IMR-90 (cell line): Measurements from ENCODE around the gene BRINP1. TPM values are rescaled to one million over a fixed set of nuclear protein-coding genes. Genes with fewer than 3 reads are reported as not detected.

ENCODE experiments used
- ATAC-seq: fragments of 200-7000 bp; cut with Tn5 transposase; 2 replicates; pipeline ENCODE4 v1.9.1; 2020; ENCODE audit warnings: low read depth, mild to moderate bottlenecking, moderate library complexity
- BruUV-seq: library from RNA; stranded (reverse); fragments of 400-500 nt; replicated peaks from 2 replicates; lab custom pipeline; 2021; lab: Mats Ljungman, UMichigan
- CTCF ChIA-PET: fragments of 300-600 bp; formaldehyde crosslinking; extraction: SDS; loops from one replicate; lab custom pipeline; 2021; ENCODE audit warnings: antibody characterized with exemption; lab: Yijun Ruan, JAX
- POLR2A ChIA-PET: fragments of 300-600 bp; sonication (Branson Sonifier 250); formaldehyde crosslinking; loops from one replicate; lab custom pipeline; 2022; ENCODE audit warnings: antibody characterized with exemption; ENCODE audit not compliant: unreplicated experiment; lab: Charles Lee
- DNase-seq: peaks from one replicate; pipeline ENCODE4 v3.0.0; 2013
- H2AFZ ChIP-seq: replicated peaks from 2 replicates; pipeline ENCODE3; 2013; ENCODE audit warnings: low read length, mild to moderate bottlenecking; ENCODE audit not compliant: poor library complexity
- H2AK5ac ChIP-seq: 2 replicates; pipeline ENCODE4 v1.6.1; 2013; ENCODE audit warnings: low read depth, low read length, inconsistent platforms
- H2AK9ac ChIP-seq: replicated peaks from 2 replicates; pipeline ENCODE3; 2013; ENCODE audit warnings: mild to moderate bottlenecking, low read depth, low read length, moderate library complexity; ENCODE audit not compliant: poor library complexity
- H2BK120ac ChIP-seq: 2 replicates; pipeline ENCODE4 v1.6.1; 2013; ENCODE audit warnings: low read depth, low read length, inconsistent platforms
- H2BK15ac ChIP-seq: 3 replicates; pipeline ENCODE4 v1.6.1; 2013; ENCODE audit warnings: low read depth, low read length, inconsistent platforms
- H2BK20ac ChIP-seq: 2 replicates; pipeline ENCODE4 v1.6.1; 2013; ENCODE audit warnings: low read depth, mild to moderate bottlenecking, inconsistent platforms, low read length, moderate library complexity
- H2BK5ac ChIP-seq: 2 replicates; pipeline ENCODE4 v1.6.1; 2013; ENCODE audit warnings: mild to moderate bottlenecking, low read depth, low read length, inconsistent platforms; ENCODE audit not compliant: poor library complexity, severe bottlenecking
- H3K14ac ChIP-seq: replicated peaks from 2 replicates; pipeline ENCODE4 v1.6.1; 2013; ENCODE audit warnings: low read depth, low read length, inconsistent platforms
- H3K18ac ChIP-seq: 2 replicates; pipeline ENCODE4 v1.6.1; 2013; ENCODE audit warnings: low read depth, low read length, control low read depth
- H3K23ac ChIP-seq: 2 replicates; pipeline ENCODE4 v1.6.1; 2013; ENCODE audit warnings: low read depth, low read length, inconsistent platforms
- H3K27ac ChIP-seq: 2 replicates; pipeline ENCODE4 v1.5.1; 2013; ENCODE audit warnings: mild to moderate bottlenecking, control low read depth, low read length; ENCODE audit not compliant: insufficient read depth
- H3K27me3 ChIP-seq: 2 replicates; pipeline ENCODE4 v1.6.1; 2013; ENCODE audit warnings: low read length; ENCODE audit not compliant: control insufficient read depth, insufficient read depth
- H3K36me3 ChIP-seq: 2 replicates; pipeline ENCODE4 v1.6.1; 2013; ENCODE audit warnings: low read length, mixed read lengths; ENCODE audit not compliant: control insufficient read depth, insufficient read depth
- H3K4ac ChIP-seq: 2 replicates; pipeline ENCODE4 v1.6.1; 2013; ENCODE audit warnings: low read depth, low read length, inconsistent platforms
- H3K4me1 ChIP-seq: 2 replicates; pipeline ENCODE4 v1.6.1; 2013; ENCODE audit warnings: low read length, mixed read lengths; ENCODE audit not compliant: control insufficient read depth, insufficient read depth
- H3K4me2 ChIP-seq: 2 replicates; pipeline ENCODE4 v1.6.1; 2013; ENCODE audit warnings: low read depth, mild to moderate bottlenecking, control low read depth, low read length, moderate library complexity
- H3K4me3 ChIP-seq: 2 replicates; pipeline ENCODE4 v1.5.1; 2013; ENCODE audit warnings: low read depth, mild to moderate bottlenecking, control low read depth, low read length, moderate library complexity; ENCODE audit not compliant: insufficient read depth
- H3K56ac ChIP-seq: 2 replicates; pipeline ENCODE4 v1.6.1; 2013; ENCODE audit warnings: low read length, inconsistent platforms; ENCODE audit not compliant: insufficient read depth; ENCODE audit errors: extremely low read depth
- H3K79me1 ChIP-seq, 2 experiments: 2 replicates each; pipeline ENCODE4 v1.6.1; 2013; ENCODE audit warnings: low read length in 2 of 2, inconsistent platforms in 1 of 2, low read depth in 1 of 2
- H3K9ac ChIP-seq: 2 replicates; pipeline ENCODE4 v1.6.1; 2013; ENCODE audit warnings: low read depth, low read length, control low read depth
- H3K9me1 ChIP-seq: 2 replicates; pipeline ENCODE4 v1.6.1; 2013; ENCODE audit warnings: low read length, inconsistent platforms; ENCODE audit not compliant: insufficient read depth
- H3K9me3 ChIP-seq: 2 replicates; pipeline ENCODE4 v1.6.1; 2013; ENCODE audit warnings: low read length; ENCODE audit not compliant: control insufficient read depth, insufficient read depth
- H4K20me1 ChIP-seq: 2 replicates; pipeline ENCODE4 v1.6.1; 2013; ENCODE audit warnings: low read length, inconsistent platforms; ENCODE audit not compliant: insufficient read depth
- H4K5ac ChIP-seq: 2 replicates; pipeline ENCODE4 v1.6.1; 2013; ENCODE audit warnings: mild to moderate bottlenecking, low read depth, low read length, control low read depth
- H4K8ac ChIP-seq, 2 experiments: 2 replicates each; pipeline ENCODE4 v1.6.1; 2013; ENCODE audit warnings: low read depth in 2 of 2, low read length in 2 of 2, control low read depth in 1 of 2, inconsistent platforms in 1 of 2
- H4K91ac ChIP-seq: 2 replicates; pipeline ENCODE4 v1.6.1; 2013; ENCODE audit warnings: low read depth, low read length, inconsistent platforms; ENCODE audit not compliant: insufficient read depth
- BHLHE40 ChIP-seq: fragments of 150-350 bp; IDR thresholded peaks from 2 replicates; pipeline ENCODE4 v1.6.1; 2016; ENCODE audit warnings: mild to moderate bottlenecking, low read depth, low read length
- CEBPB ChIP-seq: IDR thresholded peaks from 2 replicates; pipeline ENCODE4 v1.6.1; 2012; ENCODE audit warnings: low read depth, low read length, improper control_type of control experiment
- CHD1 ChIP-seq: IDR thresholded peaks from 2 replicates; pipeline ENCODE4 v1.6.1; 2012; ENCODE audit warnings: low read depth, low read length, improper control_type of control experiment
- ELK1 ChIP-seq: fragments of 150-350 bp; IDR thresholded peaks from 2 replicates; pipeline ENCODE4 v1.6.1; 2016; ENCODE audit warnings: low read depth, mild to moderate bottlenecking, low read length, moderate library complexity, borderline replicate concordance
- FOS ChIP-seq: fragments of 150-350 bp; IDR thresholded peaks from 2 replicates; pipeline ENCODE4 v1.6.1; 2016; ENCODE audit warnings: low read depth, low read length
- MAFK ChIP-seq: IDR thresholded peaks from 2 replicates; pipeline ENCODE4 v1.6.1; 2012; ENCODE audit warnings: low read depth, low read length, improper control_type of control experiment
- MAZ ChIP-seq: IDR thresholded peaks from 2 replicates; pipeline ENCODE4 v1.6.1; 2012; ENCODE audit warnings: low read depth, mild to moderate bottlenecking, low read length, improper control_type of control experiment, moderate library complexity, borderline replicate concordance
- MXI1 ChIP-seq: IDR thresholded peaks from 2 replicates; pipeline ENCODE4 v1.6.1; 2012; ENCODE audit warnings: low read depth, mild to moderate bottlenecking, low read length, moderate library complexity, borderline replicate concordance
- NFE2L2 ChIP-seq: fragments of 150-350 bp; IDR thresholded peaks from 2 replicates; pipeline ENCODE4 v1.6.1; 2016; ENCODE audit warnings: low read depth, mild to moderate bottlenecking, low read length
- POLR2A ChIP-seq: IDR thresholded peaks from 2 replicates; pipeline ENCODE4 v1.6.1; 2012; ENCODE audit warnings: mild to moderate bottlenecking, low read depth, low read length
- RAD21 ChIP-seq: IDR thresholded peaks from 2 replicates; pipeline ENCODE4 v1.6.1; 2012; ENCODE audit warnings: low read length, improper control_type of control experiment
- RCOR1 ChIP-seq: IDR thresholded peaks from 2 replicates; pipeline ENCODE4 v1.6.1; 2012; ENCODE audit warnings: mild to moderate bottlenecking, low read length, improper control_type of control experiment; ENCODE audit not compliant: insufficient replicate concordance
- RFX5 ChIP-seq: IDR thresholded peaks from 2 replicates; pipeline ENCODE4 v1.8.0; 2012; ENCODE audit warnings: low read depth, mild to moderate bottlenecking, low read length, moderate library complexity
- SMC3 ChIP-seq: fragments of 150-350 bp; IDR thresholded peaks from 2 replicates; pipeline ENCODE4 v1.6.1; 2016; ENCODE audit warnings: low read depth, mild to moderate bottlenecking, antibody characterized with exemption, low read length, moderate library complexity
- USF2 ChIP-seq: fragments of 150-350 bp; IDR thresholded peaks from 2 replicates; pipeline ENCODE4 v1.6.1; 2017; ENCODE audit warnings: mild to moderate bottlenecking, antibody characterized with exemption, low read length, low read depth
- whole genome bisulfite sequencing, 2 experiments: methylation state at CpG; one replicate each; pipeline versions ENCODE4 v1.1.5 to v1.1.7; 2013; ENCODE audit warnings: missing lambda C conversion rate in 2 of 2; ENCODE audit not compliant: insufficient read length in 1 of 2; ENCODE audit errors: extremely low coverage in 2 of 2; 5-methylcytosine and 5-hydroxymethylcytosine counted together
- dilution Hi-C: fragments of 300-500 bp; cut with HindIII; formaldehyde crosslinking; loops from one replicate; pipeline ENCODE4 v1.14.3; 2018; ENCODE audit warnings: low sequenced_read_pairs; ENCODE audit not compliant: unreplicated experiment
- in situ Hi-C: fragments of 300-500 bp; cut with MboI; formaldehyde crosslinking; loops from 3 replicates; pipeline ENCODE4 v1.14.3; 2019; ENCODE audit warnings: low sequenced_read_pairs, inconsistent platforms, mixed read lengths
- intact Hi-C: fragments of 100-400 bp; cut with micrococcal nuclease; formaldehyde crosslinking; loops from 2 replicates; pipeline ENCODE4 v1.10.0; 2022
- polyA plus RNA-seq, 3 experiments: library from polyadenylated mRNA; depleted of rRNA; stranded (reverse); fragments of >200 nt; gene quantifications; 2 replicates each; pipeline ENCODE4 v1.2.3, GENCODE V29; 2012; ENCODE audit warnings: low replicate concordance in 1 of 3
- total RNA-seq: library from RNA; depleted of rRNA; stranded (reverse); fragments of >200 nt; gene quantifications from 2 replicates; pipeline ENCODE4 v1.2.3, GENCODE V29; 2012
- TF ChIP-seq, protein P1 (sequence below): conservative IDR thresholded peaks from 2 replicates; pipeline ENCODE4 v1.5.1; 2012; ENCODE audit warnings: mild to moderate bottlenecking, low read depth, low read length, improper control_type of control experiment

Gene BRINP1
- total and polyA plus RNA-seq, 2 of the 4 experiments (the other 2 are of a cell fraction), result under 0.01 TPM; not detected in 1

DNA sequence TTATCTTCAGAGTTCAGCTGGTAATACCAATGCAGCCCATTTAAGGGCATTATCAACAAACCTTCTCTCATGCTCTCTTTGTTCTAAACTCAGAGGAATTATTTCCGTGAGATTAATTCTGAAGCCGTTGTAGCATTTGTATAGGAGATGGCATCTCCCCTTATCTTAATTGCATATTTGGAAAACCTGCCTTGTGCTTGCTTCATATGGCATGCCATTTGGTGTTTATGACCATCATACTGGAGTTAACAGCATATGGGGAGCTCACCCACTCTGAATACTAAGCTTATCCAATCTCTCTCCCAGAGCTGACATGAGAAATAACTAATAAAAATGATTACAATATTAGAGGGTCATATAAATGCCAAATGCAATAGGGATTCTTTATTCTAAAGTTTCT lies 243.2 kb downstream of the BRINP1 start:
- CTCF ChIA-PET, result no interaction called here

More for the DNA sequence above, 243.2 kb downstream of the BRINP1 start:
- Histone ChIP-seq H3K56ac (no peak overlapping the region; the same call in 1 of the 2 replicates), H3K9ac (no peak overlapping the region), H3K4ac (no peak overlapping the region), H2BK120ac (no peak overlapping the region), H3K4me2 (no peak overlapping the region), H4K5ac (no peak overlapping the region), H3K9me1 (no peaks in the 10 kb centered on the region), H2AFZ (no peak overlapping the region), H3K9me3 (peaks cover 5% of the 10 kb centered on the region; the same call in 1 of the 2 replicates), H2BK5ac (no peak overlapping the region), H3K23ac (no peak overlapping the region), H2AK5ac (no peak overlapping the region), H3K18ac (no peak overlapping the region), H3K14ac (no peak overlapping the region), H3K27ac (no peak overlapping the region), H2BK15ac (no peak overlapping the region), H3K4me3 (no peak overlapping the region), H3K27me3 (no peaks in the 10 kb centered on the region), H2AK9ac (no peak overlapping the region), H2BK20ac (no peak overlapping the region), H3K79me1 (no peaks in the 10 kb centered on the region), H3K4me1 (no peaks in the 10 kb centered on the region), H4K20me1 (no peaks in the 10 kb centered on the region), H4K91ac (no peak overlapping the region), H4K8ac (no peak overlapping the region), H3K36me3 (no peaks in the 10 kb centered on the region)
- ATAC-seq (no peak), DNase-seq (no peak)
- TF ChIP-seq RFX5 (no peak), MAZ (no peak), RCOR1 (no peak), MXI1 (no peak), BHLHE40 (no peak), ELK1 (no peak), MAFK (no peak), CEBPB (no peak), SMC3 (no peak), FOS (no peak), POLR2A (no peak), NFE2L2 (no peak), CHD1 (no peak), USF2 (no peak), RAD21 (no peak)
- TF ChIP-seq, protein P1, sequence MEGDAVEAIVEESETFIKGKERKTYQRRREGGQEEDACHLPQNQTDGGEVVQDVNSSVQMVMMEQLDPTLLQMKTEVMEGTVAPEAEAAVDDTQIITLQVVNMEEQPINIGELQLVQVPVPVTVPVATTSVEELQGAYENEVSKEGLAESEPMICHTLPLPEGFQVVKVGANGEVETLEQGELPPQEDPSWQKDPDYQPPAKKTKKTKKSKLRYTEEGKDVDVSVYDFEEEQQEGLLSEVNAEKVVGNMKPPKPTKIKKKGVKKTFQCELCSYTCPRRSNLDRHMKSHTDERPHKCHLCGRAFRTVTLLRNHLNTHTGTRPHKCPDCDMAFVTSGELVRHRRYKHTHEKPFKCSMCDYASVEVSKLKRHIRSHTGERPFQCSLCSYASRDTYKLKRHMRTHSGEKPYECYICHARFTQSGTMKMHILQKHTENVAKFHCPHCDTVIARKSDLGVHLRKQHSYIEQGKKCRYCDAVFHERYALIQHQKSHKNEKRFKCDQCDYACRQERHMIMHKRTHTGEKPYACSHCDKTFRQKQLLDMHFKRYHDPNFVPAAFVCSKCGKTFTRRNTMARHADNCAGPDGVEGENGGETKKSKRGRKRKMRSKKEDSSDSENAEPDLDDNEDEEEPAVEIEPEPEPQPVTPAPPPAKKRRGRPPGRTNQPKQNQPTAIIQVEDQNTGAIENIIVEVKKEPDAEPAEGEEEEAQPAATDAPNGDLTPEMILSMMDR, result no peak
- POLR2A ChIA-PET, result no interaction called here
- dilution Hi-C loops (no loop called here), in situ Hi-C loops (no loop called here), intact Hi-C loops (no loop called here)
- no TSS peak for BruUV-seq
- WGBS, 2 experiments, result no CpG with 5 or more reads among the region's 2 CpGs
